GM18502 (cell line): ENCODE results near the gene CLDN19.
"Not testable (repeated sequence)": the region's sequence is repeated elsewhere in the genome, so short reads cannot be mapped to it uniquely, and the experiment has no call there.

Experiments
- ATAC-seq: cut with Tn5 transposase; IDR thresholded peaks from one replicate; pipeline ENCODE4 v1.9.1; 2021; ENCODE audit warnings: mild to moderate bottlenecking; ENCODE audit not compliant: unreplicated experiment, poor library complexity

Gene CLDN19

DNA sequence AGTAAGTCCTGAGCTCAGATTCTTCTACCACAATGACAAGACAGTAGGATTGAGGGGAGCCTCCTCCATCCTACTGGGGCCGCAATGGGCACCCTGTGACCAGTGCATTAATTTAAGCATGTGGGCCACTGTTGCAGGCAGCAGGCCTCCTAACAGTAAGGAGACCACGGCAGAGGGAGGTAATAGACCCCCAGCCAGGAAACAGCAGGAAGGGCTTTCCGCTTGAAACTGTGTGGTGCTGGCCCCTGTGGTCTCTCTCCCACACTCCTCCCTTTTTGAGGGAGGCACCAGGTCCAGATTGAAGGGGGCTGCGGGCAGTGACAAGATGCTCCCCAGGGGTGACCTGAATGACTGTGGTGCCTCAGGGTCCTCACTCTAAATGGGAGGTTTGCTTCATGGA lies 1.7 kb upstream of the CLDN19 start:
- ATAC-seq = no peak

GRCh38 chr1:42740851-42741580 lies 980 bp upstream of the CLDN19 start:
- ATAC-seq = no peak

GRCh38 chr1:42738678-42739226 lies 1.3 kb downstream of the CLDN19 start:
- no peak for ATAC-seq

DNA sequence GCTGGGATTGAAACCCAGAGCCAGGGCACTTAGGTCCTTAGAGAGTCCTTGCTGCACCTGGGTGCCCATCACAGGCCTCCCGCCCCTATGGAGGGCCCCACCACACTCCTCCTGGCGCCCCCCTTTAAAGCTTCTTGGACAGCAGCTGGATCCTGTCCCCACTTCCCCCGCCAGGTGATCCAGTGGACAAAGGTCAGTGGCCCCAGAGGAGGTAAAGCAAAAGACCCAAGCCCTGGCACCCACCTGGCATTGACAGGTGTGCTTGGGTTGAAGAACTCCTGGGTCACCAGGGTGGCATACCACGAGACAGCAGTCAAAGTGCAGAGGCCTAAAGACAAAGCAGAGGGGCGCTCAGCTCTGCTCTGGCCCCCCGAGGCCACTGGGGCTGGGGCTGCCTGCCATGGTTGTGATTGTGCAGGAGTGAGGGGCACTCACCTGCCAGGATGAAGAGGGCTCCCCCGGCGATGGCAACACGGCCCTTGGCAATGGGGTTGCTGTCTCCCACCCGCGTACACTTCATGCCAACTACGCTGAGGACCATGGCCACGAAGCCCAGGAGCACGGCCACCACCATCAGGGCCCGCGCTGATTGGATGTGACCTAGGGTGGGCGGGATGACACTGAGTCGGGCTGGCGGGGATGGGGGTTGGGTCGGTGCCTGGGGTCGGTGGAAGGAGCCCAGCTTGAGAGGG lies 1.9 kb downstream of the CLDN19 start:
- ATAC-seq = no peak

DNA sequence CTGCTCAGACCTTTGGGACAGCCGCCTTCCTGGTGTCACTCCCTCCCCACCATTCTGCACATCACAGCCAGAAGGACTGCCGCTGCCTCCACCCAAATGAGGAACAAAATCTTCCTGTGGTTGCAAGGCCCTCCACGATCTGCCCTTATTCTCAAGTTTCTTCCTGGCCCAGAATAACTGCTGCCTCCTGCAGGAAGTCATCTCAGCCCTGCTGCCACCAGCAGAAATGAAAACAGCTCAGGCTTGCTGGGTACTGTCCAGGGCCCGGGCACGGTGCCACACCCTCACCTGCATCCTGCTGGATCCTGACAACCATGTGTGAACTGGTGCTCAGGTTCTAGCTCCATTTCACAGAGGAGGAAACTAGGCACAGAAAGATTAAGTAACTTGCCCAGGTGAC lies 2.8 kb downstream of the CLDN19 start:
- ATAC-seq = no peak

DNA sequence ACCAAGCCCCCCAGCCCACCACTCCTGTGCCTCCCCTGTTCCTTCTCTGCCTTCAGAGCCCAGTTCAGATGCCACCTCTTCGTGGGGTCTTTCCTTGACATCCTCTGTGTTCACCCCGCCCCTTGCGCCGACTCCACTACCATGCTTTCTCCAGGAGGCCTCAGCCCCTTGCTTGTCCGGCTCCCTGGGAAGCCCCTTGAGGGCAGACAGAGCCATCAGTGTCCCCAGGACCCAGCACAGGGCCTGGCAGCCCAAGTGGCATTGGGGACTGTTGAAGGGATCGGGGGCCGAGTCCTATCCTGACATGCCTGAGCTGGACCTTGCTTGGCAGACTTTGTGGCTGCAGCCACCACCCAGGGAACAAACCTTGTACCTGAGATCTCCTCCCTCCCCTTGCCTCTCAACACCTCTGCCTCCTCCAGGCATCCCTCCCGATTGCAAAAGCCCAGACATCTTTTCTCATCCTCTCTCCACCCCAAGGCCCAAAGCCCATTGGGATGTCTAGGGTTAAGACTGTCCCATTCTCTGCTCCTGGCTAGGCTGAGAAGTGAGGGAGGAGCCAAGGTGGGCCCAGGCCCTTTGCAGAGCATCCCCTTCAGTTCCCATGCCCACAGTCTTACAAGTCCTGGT lies 3.4 kb downstream of the CLDN19 start:
- ATAC-seq = no peak

DNA sequence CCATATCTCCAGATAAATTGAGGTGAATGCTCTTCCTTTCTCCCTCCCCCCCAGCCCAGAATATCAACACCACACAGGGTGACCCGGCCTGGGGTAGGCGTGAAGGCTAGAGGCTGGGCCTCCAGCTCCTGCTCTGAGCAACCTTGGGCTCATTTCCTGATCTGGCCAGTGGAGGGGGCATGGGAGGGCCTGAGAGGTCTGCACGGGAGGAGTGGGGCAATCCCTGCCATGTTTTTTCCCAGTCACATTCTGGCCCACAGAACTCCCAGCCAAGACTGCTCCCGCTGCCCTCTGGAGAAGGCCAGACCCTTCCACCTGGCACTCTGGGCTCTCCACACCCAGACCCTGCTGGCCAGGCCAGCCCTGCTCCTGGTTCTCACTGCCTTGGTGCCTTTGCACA lies 3.9 kb downstream of the CLDN19 start:
- ATAC-seq = no peak

DNA sequence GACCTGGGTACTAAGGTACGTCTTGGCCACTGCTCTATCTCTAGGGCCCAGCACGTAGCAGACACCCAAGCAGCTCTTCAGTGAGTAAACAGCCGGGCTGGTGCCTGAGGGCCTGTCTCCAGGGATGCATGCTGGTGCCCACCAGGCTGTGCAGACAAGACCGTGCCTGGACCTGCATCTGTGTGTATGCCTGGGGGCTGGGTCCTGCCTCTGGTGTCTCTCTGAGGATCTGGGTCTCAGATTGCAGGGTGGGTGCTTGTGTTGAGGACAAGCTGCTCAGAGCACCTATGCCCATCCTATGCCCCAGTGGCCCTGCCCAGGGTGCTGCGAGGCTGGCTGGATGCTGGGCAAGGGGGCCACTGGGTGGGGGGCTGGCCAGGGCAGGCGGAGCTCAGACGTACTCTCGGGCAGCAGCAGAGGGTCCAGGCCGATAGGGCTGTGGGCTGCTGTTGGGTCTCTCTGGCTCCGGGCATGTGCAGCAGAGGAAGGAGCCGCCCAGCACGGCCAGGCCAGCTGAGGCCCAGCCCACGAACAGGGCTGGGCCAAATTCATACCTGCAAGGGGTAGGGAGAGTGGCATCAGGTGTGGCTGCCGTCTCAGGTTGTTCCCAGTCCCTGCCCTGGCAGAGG lies 4.4 kb downstream of the CLDN19 start:
- ATAC-seq = no peak

GRCh38 chr1:42735056-42735455 lies 5.0 kb downstream of the CLDN19 start:
- ATAC-seq = no peak

GRCh38 chr1:42734201-42735035 lies 5.6 kb downstream of the CLDN19 start:
- no peak for ATAC-seq

DNA sequence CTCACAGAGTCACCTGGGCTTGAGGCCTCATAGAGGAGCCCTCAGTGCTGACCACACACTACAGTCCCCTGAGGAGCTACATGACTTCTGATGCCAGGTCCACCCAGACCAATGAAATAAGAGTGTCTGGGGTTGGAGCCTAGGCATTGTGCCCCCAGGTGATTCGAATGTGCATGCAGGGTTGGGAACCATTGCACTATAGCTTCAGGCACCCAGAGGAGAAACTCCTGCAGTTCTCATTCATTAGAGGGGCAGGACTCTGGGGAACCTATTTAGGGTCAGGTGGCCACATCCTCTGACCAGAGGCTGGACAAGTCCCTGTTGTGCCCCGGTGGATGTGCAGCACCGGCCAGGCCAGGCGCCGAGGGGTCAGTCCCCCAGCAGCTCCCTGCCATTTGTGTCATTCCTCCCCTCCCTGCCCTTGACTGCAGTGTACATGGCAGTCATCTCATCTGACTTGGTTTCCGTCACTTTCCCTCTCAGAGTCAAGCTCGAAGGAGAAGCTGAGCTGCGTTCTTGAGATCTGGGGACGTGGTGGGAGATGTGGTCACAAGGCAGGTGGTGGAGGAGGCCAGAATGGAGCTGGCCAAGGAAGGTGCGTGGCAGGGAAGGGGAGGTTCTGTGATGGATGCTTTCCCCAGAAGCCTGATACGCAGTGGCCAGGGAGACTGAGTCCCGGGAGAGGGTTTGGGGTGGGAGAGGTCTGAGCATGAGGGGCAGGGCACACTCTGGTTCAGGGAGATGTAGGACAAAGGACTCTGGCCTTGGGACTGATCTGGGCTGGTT lies 6.4 kb downstream of the CLDN19 start:
- ATAC-seq = no peak

DNA sequence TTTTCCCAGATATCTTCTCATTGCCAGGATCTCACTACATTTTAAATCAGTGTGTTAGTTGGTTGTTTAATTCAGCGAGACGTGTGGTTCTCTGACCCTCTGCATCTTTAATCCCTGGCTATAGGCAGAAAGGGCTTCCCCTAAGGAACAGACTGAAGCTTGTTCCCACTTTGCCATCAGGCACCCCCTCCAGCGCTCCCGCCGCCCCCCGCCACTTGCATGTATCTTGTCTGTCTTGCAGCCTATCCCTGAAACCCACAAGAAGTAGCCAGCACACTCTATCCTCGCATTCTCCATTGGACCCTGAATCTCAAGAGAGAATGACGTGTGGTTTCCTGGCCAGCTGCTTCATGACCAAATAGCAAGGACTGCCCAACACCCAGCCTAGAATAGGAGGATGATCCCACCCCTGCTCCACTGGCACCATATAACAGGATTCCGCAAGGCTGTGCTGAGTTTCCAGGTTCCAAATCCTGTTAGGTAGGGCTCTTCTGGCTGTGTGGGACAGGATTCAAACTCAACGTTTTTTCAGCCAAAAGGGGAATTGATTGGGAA lies 7.8 kb downstream of the CLDN19 start:
- ATAC-seq = no peak

- ATAC-seq = no peak
Measured at GRCh38 chr1:42731585-42731984, 8.5 kb downstream of the CLDN19 start.

- no peak for ATAC-seq
Measured at GRCh38 chr1:42730988-42731387, 9.0 kb downstream of the CLDN19 start.

DNA sequence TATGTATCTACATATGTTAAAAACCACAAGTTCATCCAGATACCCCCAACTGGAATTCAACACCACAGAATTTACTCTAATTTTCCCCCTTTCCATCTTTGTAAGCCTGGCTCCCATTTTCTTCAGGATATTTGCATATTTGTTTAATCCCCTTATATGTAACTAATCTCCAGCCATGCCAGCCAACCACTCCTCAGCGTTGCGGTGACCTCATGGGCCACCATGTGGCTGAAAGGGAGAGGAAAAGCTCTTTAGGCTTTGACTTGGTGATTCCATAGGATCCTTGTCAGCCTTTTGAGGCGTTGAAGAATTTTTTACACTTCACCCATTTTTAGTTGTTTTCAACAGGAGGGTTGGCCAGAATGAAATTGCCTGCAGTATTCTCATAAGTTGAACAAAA lies 10.0 kb downstream of the CLDN19 start:
- ATAC-seq = no peak

DNA sequence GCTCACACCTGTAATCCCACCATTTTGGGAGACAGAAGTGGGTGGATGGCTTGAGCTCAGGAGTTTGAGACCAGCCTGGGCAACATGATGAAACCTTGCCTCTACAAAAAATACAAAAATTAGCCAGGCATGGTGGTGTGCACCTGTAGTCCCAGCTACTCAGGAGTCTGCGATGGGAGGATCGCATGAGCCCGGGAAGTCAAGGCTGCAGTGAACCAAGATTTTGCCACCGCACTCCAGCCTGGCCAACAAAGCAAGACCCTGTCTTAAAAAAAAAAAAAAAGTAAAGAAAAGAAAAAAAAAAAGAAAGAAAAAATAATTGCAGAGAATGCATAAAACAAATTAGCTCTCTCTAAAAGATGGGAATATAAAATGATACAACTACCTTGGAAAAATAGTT lies 14.2 kb downstream of the CLDN19 start:
- ATAC-seq = not testable (repeated sequence)

DNA sequence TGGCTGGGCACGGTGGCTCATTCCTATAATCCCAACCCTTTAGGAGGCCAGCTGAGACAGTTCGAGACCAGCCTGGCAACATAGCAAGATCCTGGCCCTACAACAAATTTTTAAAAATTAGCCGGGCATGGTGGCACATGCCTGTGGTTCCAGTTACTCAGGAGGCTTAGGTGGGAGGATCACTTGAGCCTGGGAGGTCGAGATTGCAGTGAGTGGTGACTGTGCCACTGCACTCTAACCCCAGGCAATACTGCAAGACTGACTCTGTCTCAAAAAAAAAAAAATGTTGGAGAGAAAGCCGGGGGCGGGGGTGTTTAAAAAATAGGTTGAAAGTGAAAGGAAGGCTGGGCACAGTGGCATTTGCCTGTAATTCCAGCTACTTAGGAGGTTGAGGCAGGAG lies 16.5 kb downstream of the CLDN19 start:
- ATAC-seq = no peak

- ATAC-seq = not testable (repeated sequence)
Measured at GRCh38 chr1:42722403-42722802, 17.6 kb downstream of the CLDN19 start.

GRCh38 chr1:42721926-42722325 lies 18.1 kb downstream of the CLDN19 start:
- no peak for ATAC-seq
